Activated naive CD4-positive, alpha-beta T cell treated with Interleukin-2 at 50 U/mL for 16 hours (primary cell): Measurements from ENCODE around the gene GOSR1.
"Not testable (repeated sequence)": the region's sequence is repeated elsewhere in the genome, so short reads cannot be mapped to it uniquely, and the experiment has no call there.

Experiments used
- DNase-seq: peaks from one replicate; pipeline ENCODE4 v3.0.0-alpha.2; 2020

The GOSR1 gene

DNA sequence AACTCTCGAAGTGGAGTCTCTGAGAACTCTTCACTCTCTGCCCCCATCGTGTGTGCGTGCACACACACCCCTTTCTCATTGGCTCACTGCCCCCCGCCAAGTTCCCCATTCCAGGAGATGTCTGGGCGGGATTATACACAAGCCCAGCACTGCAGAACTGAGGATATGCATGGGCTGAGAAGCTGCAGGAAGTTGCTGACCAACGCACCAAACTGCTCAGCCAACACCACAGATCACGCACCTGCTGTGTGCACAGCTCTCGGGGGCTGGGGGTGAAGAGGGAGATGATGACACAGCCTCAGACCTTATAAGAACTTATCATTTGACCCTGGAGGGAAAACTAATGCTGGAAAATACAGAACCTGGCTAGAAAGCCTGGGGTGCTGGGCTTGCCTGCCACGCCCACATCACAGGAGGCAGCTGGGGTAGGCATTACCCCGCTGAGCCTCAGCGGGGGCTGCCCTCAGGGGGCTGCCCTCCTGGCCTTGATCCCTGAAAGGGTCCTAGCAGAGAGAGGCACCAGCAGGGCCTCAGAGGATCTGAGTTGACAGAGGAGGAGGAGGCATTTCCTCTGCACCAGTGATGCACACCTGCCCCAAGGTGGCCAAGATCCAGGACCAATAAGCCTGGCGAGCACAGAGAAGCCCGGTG lies 87.3 kb downstream of the GOSR1 start:
- DNase-seq = not testable (repeated sequence)

GRCh38 chr17:30565073-30565935 lies 88.1 kb downstream of the GOSR1 start:
- no peak for DNase-seq

DNA sequence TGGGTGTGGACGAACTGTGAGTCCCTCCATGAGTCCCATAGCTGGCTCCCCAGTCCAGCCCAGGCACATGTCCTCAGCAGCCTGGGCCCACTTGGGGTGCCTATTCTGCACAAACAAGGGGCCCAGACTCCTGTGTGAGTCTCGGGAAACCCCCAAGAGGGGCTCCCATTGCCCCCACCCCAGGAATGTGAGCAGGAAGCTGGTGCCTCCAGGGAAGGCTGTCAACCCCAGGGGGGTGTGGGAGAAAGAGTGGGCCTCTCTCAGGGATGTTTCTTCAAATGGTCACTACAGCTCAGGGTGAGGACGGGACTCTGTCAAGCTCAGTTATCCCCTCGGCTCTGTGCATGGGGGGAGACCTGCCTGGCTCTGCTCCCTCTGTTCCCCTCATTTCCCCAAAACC lies 88.9 kb downstream of the GOSR1 start:
- not testable (repeated sequence) for DNase-seq

- not testable (repeated sequence) for DNase-seq
These were observed 89.5 kb downstream of the GOSR1 start for GRCh38 chr17:30566516-30567225.

DNA sequence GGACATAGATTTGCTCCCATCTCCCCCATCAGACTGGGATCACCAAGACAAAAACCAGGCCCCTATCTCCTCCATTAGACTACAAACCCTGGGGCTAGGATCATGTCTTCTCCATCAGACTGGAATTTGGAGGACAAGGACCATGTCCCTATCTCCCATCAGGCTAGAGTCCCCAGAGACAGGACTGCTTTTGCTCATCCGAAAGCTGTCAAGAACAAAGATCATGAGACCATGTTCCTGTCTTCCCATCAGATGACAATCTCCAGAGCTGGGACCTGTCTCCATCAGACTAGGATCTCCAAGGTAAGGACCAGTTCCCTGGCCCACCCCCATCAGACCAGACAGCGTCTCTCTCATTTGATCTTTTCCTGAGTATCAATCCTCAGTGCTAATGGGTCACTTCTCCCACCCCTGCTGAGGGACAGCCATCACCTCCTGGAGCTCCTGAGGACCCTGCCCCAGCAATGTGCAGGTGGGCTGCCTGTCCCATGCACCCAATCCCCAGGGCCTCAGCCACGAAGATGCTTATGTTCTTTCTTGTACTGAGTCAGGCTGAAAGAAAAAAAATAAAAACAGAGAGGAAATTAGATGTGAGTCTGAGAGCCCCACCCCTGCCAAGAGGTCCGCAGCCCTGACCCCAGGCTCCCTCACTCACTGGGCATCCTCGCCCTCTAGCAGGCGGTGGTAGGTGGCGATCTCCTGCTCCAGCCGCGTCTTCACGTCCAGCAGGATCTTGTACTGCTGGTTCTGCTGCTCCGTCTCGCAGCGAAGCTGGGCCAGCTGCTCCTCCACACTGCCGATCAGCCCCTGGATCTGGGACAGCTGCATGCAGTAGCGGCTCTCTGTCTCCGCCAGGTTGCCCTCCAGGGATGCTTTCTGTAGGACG lies 90.3 kb downstream of the GOSR1 start:
- no peak for DNase-seq

DNA sequence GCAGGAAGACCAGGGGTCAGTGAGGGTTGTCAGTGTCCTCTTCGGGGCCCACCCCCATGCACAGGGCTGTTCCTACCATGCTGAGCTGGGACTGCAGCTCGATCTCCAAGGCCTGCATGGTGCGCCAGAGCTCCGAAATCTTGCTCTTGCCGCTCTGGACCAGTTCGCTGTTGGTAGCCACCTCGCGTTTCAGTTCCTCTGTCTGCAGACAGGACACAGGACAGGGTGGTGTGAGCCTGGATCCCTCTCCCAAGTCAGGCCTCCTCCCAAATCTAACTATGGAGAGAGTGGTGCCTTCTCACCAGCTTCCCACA lies 90.9 kb downstream of the GOSR1 start:
- DNase-seq = no peak

DNA sequence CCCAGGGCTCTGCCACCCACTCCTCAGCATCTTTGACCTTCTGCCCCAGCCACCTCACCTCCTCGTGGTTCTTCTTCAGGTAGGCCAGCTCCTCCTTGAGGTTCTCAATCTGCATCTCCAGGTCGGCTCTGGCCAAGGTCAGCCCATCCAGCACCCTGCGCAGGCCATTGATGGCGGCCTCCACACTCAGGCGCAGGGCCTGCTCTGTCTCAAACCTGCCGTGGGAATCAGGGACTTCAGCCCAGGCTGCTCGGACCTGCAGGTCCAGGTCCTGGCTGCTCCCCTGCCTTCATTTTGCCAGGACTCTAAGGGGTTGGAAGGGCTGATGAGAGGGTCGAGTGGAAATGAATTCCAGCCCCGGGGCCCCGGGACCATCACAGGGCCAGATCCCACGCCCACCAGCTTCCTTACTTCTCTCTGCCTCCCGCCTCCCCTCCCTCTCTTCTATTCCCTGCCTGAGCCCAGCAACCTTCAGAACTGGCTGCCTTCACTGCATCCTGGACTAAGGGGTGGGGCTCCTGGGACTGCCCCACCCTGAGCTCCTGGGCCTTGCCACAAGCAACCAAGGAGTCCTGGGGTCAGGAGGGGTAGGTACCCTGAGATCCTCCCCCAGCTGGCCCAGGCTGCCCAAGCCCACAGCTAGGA lies 92.4 kb downstream of the GOSR1 start:
- DNase-seq = not testable (repeated sequence)

GRCh38 chr17:30570191-30570590 lies 93.0 kb downstream of the GOSR1 start:
- no peak for DNase-seq

DNA sequence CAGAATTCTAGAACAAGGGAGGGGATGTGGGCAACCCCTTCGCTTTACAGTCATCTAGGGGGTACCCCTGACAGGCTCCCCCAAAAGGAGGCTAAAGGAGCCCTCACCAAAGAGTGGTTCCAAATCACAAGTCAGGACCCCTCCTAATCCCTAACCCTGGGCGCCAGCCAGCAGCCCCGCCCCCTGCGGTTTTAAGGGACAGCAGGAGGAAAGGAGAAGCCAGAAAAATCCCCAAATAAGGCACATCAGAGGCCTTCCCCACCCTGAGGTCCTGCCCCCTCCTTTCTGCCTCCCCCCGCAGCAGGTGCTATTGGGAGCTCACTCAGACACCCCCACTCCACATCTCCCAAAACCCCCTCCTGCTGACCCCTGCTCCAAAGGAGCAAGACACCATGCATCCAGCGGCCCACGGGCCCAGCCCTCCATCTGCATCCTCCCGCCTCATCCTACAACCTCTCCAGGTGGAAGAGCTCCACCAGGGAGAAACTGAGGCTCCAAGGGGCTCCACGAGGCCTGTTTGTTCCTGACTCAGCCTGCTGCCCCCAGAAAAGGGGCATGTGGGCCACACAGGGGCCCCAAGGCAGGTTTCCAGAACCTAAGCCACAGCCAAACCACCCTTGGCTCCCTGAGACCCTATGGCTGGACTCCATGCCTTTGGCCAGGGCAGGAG lies 93.5 kb downstream of the GOSR1 start:
- DNase-seq = no peak

DNA sequence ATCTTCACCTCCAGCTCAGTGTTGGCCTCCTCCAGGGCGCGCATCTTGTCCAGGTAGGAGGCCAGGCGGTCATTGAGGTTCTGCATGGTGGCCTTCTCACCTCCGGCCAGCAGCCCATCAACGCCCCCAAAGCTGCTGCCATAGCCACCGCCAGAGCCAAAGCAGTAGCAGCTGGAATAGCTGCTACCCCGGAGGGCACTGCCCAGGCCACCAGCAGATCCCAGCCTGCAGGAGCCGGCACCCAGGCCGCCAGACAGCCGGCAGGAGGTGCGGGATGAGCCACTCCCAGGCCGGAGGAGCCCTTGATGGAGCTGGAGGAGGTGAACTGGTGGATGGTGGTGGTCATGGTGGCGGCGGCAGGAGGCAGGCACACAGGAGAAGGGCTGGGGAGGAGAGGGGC lies 94.2 kb downstream of the GOSR1 start:
- DNase-seq = not testable (repeated sequence)

DNA sequence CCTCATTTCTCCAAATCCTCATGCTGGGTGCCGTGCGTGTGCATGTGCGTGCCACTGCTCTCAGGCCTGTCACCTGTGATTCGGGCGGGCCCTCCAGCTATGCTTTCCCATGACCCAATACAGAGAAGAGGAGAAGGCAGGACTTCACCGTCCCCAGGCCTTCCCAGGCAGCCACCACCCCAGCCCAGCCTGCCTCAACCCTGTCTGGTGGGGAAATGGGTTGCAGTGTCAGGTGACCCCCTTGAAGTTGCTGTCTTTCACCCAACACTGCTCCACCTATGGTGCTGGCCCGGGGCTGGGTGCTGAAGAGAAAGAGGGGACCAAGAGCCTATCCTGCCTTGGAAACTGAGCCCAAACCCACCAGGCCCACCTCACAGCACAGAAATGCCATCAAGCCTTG lies 94.7 kb downstream of the GOSR1 start:
- DNase-seq = no peak

DNA sequence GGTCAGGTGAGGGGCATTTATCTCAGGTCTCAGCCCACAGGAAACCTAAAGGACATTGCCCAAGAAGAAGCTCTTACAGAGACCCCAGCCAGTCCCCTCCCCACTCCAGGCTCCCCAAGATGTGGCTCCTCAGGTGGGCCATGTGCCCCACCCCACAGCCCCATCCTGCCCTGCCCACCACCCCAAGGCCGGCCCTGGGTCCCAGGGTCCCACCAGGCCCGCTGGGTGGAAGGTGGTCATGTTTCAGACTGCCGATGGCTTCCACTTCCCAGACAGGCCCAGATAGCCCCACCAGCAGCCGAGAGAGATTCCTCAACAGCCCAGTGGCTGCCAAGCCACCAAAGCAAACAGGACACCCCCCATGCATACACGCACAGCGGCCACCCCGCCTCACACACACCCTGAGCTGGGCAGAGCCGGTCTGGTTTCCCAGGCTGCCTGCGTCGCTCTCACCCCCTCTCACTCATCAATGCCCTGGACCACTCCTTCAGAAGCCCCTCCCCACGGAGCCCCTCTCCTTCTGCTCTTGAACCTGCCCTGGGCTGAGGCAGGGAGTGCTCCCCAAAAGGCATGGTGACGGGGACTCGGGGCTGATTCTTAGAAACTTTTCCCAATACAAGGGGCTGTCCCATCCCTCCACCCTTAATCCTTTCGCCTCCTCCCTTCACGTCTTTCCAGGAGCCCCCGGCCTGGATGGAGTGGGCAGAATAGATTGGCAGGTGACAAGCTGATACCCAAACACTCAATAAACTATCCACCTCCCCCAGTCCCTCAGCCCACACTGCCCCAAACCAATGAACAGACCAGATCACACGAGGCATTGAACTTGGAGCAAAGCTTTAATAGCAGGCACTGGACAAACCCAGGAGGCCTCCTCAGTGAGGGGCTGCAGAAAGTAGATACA lies 95.7 kb downstream of the GOSR1 start:
- not testable (repeated sequence) for DNase-seq

DNA sequence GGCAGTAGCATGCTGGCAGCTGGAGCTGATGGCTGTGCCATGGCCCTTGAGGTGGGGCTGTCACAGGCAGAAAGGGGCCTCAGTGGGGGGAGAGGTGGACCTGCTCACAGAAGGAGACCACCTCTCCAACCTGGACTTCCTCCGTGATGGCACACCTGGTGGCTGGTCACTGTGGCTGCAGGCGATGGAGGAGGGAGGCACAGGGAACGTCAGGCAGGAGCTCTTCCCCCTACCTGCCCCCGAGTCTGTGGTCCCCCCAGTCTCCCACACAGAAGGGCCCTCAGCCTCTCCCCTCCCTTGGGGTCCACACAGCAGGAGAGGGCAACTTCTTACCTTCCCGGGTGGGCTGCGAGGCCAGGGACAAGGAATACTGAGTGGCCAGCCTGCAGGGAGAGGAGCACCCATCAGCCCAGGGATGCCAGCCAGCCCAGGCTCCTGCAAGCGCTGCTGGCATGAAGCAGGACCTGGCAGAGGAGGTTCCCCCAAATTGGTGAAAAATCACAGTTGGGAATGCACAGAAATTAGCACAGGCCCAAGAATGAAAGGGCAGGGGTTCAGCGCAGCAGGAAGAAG lies 96.5 kb downstream of the GOSR1 start:
- DNase-seq = no peak

- DNase-seq = not testable (repeated sequence)
These were observed 97.1 kb downstream of the GOSR1 start for GRCh38 chr17:30574309-30574708.

DNA sequence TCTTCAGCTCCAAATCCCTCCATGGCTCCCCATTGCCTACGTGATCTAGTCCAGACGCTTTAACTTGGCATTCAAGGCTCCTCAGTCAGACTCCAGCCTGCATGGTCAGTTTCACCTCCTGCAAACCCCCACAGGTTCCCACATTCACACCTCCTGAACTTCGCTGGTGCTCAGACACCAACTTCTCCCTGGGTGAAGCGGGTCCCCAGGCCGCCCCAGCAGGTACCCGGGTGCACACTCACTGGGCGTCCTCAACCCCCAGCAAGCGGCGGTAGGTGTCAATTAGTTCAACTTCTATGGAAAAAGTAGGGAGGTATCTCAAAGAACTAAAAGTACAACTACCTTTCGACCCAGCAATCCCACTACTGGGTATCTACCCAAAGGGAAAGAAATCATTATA lies 97.6 kb downstream of the GOSR1 start:
- DNase-seq = not testable (repeated sequence)

GRCh38 chr17:30575648-30576325 lies 98.6 kb downstream of the GOSR1 start:
- not testable (repeated sequence) for DNase-seq

- DNase-seq = no peak
These were observed 99.2 kb downstream of the GOSR1 start for GRCh38 chr17:30576326-30576861.
